Liver (tissue), 9 donors: ENCODE results near the gene MGAT3. TPM values are rescaled to one million over a fixed set of nuclear protein-coding genes. Genes with fewer than 3 reads are reported as not detected.

ENCODE experiments used
- DNase-seq: peaks from one replicate; pipeline ENCODE4 v3.0.0-alpha.2; 2017; ENCODE audit warnings: low spot score
- H3K27ac ChIP-seq, 2 donors: one replicate each; pipeline ENCODE4 v1.7.0; 2013; ENCODE audit warnings: inconsistent platforms in 2 of 2, low read length in 2 of 2, control low read depth in 1 of 2, low read depth in 1 of 2, mild to moderate bottlenecking in 1 of 2
- H3K27me3 ChIP-seq, 4 donors: one replicate each; pipeline versions ENCODE4 v1.6.1 to v1.7.0; 2013; ENCODE audit warnings: low read length in 3 of 4, inconsistent platforms in 1 of 4, mild to moderate bottlenecking in 1 of 4, moderate library complexity in 1 of 4; ENCODE audit not compliant: control insufficient read depth in 4 of 4, insufficient read depth in 4 of 4
- H3K36me3 ChIP-seq, 4 donors: one replicate each; pipeline versions ENCODE4 v1.6.1 to v1.7.0; 2013; ENCODE audit warnings: low read length in 3 of 4, mild to moderate bottlenecking in 3 of 4, low read depth in 1 of 4, moderate library complexity in 1 of 4; ENCODE audit not compliant: control insufficient read depth in 4 of 4, insufficient read depth in 3 of 4
- H3K4me1 ChIP-seq, 4 donors: one replicate each; pipeline versions ENCODE4 v1.6.1 to v1.7.0; 2013; ENCODE audit warnings: low read length in 3 of 4, mild to moderate bottlenecking in 3 of 4, moderate library complexity in 1 of 4; ENCODE audit not compliant: control insufficient read depth in 4 of 4, insufficient read depth in 4 of 4
- H3K4me3 ChIP-seq, 3 donors: one replicate each; pipeline versions ENCODE4 v1.6.1 to v1.7.0; 2013; ENCODE audit warnings: low read length in 3 of 3, control low read depth in 1 of 3, low read depth in 1 of 3, mild to moderate bottlenecking in 1 of 3
- H3K9ac ChIP-seq, 2 donors: one replicate each; pipeline ENCODE4 v1.7.0; 2013; ENCODE audit warnings: low read length in 2 of 2, mild to moderate bottlenecking in 2 of 2, moderate library complexity in 2 of 2, control low read depth in 1 of 2, low read depth in 1 of 2
- H3K9me3 ChIP-seq, 4 donors: one replicate each; pipeline versions ENCODE4 v1.6.1 to v1.7.0; 2013; ENCODE audit warnings: low read length in 3 of 4; ENCODE audit not compliant: control insufficient read depth in 4 of 4
- ATF3 ChIP-seq: IDR thresholded peaks from 2 replicates; pipeline ENCODE4 v1.6.1; 2016; ENCODE audit warnings: antibody characterized with exemption
- EGR1 ChIP-seq, 2 donors: IDR thresholded peaks; 2 replicates each; pipeline ENCODE4 v1.6.1; 2016 to 2018; ENCODE audit warnings: antibody characterized with exemption in 2 of 2, low read depth in 2 of 2
- GABPA ChIP-seq, 2 donors: IDR thresholded peaks in 1 of 2; conservative IDR thresholded peaks in 1 of 2; 2 replicates each; pipeline ENCODE4 v1.6.1; 2016; ENCODE audit warnings: antibody characterized with exemption in 2 of 2, mild to moderate bottlenecking in 1 of 2, moderate library complexity in 1 of 2
- HNF4A ChIP-seq, 2 donors: conservative IDR thresholded peaks; 2 replicates each; pipeline ENCODE4 v1.6.1; 2016; ENCODE audit warnings: antibody characterized with exemption in 2 of 2, mild to moderate bottlenecking in 2 of 2
- HNF4G ChIP-seq: IDR thresholded peaks from 2 replicates; pipeline ENCODE4 v1.6.1; 2016; ENCODE audit warnings: antibody characterized with exemption
- JUND ChIP-seq, 2 donors: IDR thresholded peaks; 2 replicates each; pipeline ENCODE4 v1.6.1; 2016; ENCODE audit warnings: antibody characterized with exemption in 2 of 2
- MAX ChIP-seq: IDR thresholded peaks from 2 replicates; pipeline ENCODE4 v1.6.1; 2016; ENCODE audit warnings: antibody characterized with exemption
- NR2F2 ChIP-seq: IDR thresholded peaks from 2 replicates; pipeline ENCODE4 v1.6.1; 2016; ENCODE audit warnings: antibody characterized with exemption
- RAD21 ChIP-seq, 2 donors: IDR thresholded peaks; 2 replicates each; pipeline ENCODE4 v1.6.1; 2016; ENCODE audit warnings: antibody characterized with exemption in 2 of 2, mild to moderate bottlenecking in 2 of 2
- RXRA ChIP-seq, 2 donors: IDR thresholded peaks; 2 replicates each; pipeline ENCODE4 v1.6.1; 2017 to 2018; ENCODE audit warnings: antibody characterized with exemption in 2 of 2, mild to moderate bottlenecking in 1 of 2
- SP1 ChIP-seq: IDR thresholded peaks from 2 replicates; pipeline ENCODE4 v1.6.1; 2018; ENCODE audit warnings: antibody characterized with exemption, mild to moderate bottlenecking
- WGBS: extraction: QIAGEN DNeasy Blood & Tissue Kit; methylation state at CpG from one replicate; pipeline ENCODE4 v1.1.7; 2013; 5-methylcytosine and 5-hydroxymethylcytosine counted together
- polyA plus RNA-seq, 2 donors: library from polyadenylated mRNA; stranded (reverse) in 1 of 2; unstranded in 1 of 2; fragments of 200-250 nt in 1 of 2; fragments of >200 nt in 1 of 2; fragmentation: Nextera tagmentation in 1 of 2; extraction: Ambion mirVana in 1 of 2; gene quantifications; one replicate each; pipeline versions ENCODE4 v1.2.1 to v1.2.3, GENCODE V29; 2013 to 2015
- total RNA-seq, 2 donors: library from RNA; depleted of rRNA; stranded (reverse); fragments of >200 nt; gene quantifications; one replicate each; pipeline ENCODE4 v1.2.3, GENCODE V29; 2014
- TF ChIP-seq, protein P1 (sequence below): IDR thresholded peaks from 2 replicates; pipeline ENCODE4 v1.6.1; 2016; ENCODE audit warnings: antibody characterized with exemption, mild to moderate bottlenecking
- TF ChIP-seq, protein P2 (sequence below): fragments of 150-350 bp; IDR thresholded peaks from 2 replicates; pipeline ENCODE4 v1.5.1; 2017; ENCODE audit warnings: improper control_type of control experiment, low read depth, low read length; ENCODE audit not compliant: missing input control
- donor health status: healthy.
- donor health status: healthy.
- donor health status: healthy.
- donor health status: healthy.
- donor health status: healthy.

The MGAT3 gene
- total and polyA plus RNA-seq, 4 donors = 0.03 to 7.6 (median 0.10) TPM

DNA sequence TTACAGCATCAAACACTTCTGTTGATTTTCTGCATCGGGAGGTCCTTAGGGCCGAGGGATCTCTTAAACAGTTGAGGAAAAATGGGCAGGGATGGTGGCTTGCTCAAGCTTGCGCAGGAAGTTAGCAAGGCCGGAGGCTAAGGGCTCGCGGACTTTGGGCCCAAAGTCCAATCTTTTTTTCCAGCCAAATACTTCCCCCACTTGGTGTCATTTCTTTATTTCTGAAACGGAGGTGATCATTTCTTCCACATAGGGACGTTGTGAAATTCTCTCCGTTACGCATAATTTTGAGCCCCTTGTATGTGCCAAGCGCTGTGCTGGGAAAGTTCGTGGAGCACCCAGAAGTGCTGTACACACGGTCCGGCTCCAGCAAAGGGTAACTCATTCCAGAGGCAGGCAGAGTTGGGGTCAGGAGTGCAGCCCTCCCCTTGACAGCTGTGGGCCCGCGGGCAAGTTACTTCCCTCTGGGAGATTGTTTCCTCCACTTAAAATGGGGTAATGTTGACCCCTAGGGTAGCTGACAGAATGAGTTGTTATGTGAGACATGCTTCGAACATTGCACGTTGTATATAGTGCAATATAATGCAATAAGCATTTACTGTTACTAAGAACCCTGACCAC, 46.1 kb downstream of the MGAT3 start:
- H3K27ac ChIP-seq = peak overlapping the region; percentile 81 to 89
- no peak for TF ChIP-seq JUND (IDR thresholded peaks at IDR 0.05)
- TF ChIP-seq RXRA (IDR thresholded peaks at IDR 0.05) = peak; percentile 45 to 52
- peak in 1 of 2 donors; percentile 32 for TF ChIP-seq EGR1 (IDR thresholded peaks at IDR 0.05; ENCODE audit: low read depth in 2 of 2)
- peak in 1 of 2 donors; percentile 11 for TF ChIP-seq RAD21 (IDR thresholded peaks at IDR 0.05)
- TF ChIP-seq MAX = no peak
- TF ChIP-seq HNF4A (conservative IDR thresholded peaks at IDR 0.05) = peak; percentile 93 to 98
- TF ChIP-seq SP1 = peak; percentile 69
- TF ChIP-seq HNF4G = peak; percentile 84
- TF ChIP-seq, protein P1, sequence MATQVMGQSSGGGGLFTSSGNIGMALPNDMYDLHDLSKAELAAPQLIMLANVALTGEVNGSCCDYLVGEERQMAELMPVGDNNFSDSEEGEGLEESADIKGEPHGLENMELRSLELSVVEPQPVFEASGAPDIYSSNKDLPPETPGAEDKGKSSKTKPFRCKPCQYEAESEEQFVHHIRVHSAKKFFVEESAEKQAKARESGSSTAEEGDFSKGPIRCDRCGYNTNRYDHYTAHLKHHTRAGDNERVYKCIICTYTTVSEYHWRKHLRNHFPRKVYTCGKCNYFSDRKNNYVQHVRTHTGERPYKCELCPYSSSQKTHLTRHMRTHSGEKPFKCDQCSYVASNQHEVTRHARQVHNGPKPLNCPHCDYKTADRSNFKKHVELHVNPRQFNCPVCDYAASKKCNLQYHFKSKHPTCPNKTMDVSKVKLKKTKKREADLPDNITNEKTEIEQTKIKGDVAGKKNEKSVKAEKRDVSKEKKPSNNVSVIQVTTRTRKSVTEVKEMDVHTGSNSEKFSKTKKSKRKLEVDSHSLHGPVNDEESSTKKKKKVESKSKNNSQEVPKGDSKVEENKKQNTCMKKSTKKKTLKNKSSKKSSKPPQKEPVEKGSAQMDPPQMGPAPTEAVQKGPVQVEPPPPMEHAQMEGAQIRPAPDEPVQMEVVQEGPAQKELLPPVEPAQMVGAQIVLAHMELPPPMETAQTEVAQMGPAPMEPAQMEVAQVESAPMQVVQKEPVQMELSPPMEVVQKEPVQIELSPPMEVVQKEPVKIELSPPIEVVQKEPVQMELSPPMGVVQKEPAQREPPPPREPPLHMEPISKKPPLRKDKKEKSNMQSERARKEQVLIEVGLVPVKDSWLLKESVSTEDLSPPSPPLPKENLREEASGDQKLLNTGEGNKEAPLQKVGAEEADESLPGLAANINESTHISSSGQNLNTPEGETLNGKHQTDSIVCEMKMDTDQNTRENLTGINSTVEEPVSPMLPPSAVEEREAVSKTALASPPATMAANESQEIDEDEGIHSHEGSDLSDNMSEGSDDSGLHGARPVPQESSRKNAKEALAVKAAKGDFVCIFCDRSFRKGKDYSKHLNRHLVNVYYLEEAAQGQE = no peak
- H3K36me3 ChIP-seq = peaks cover 8 to 27% (median 22%) of the 10 kb centered on the region in 4 donors
- WGBS = 3% methylated on average over 18 of the region's 18 CpGs
- no peak for DNase-seq
- H3K4me1 ChIP-seq = peaks cover 11 to 26% (median 23%) of the 10 kb centered on the region in 4 donors
- H3K27me3 ChIP-seq = no peaks in the 10 kb centered on the region
- peak overlapping the region; percentile 86 to 88 (median 87) for H3K4me3 ChIP-seq
- peak overlapping the region; percentile 74 to 89 for H3K9ac ChIP-seq
- H3K9me3 ChIP-seq = no peaks in the 10 kb centered on the region

GRCh38 chr22:39503630-39504029, 46.8 kb downstream of the MGAT3 start:
- Histone ChIP-seq H3K4me1 (peaks cover 11 to 26% (median 23%) of the 10 kb centered on the region in 4 donors), H3K9me3 (no peaks in the 10 kb centered on the region), H3K4me3 (peak overlapping the region; percentile 86 to 88 (median 87)), H3K36me3 (peaks cover 10 to 34% (median 26%) of the 10 kb centered on the region in 4 donors), H3K27ac (peak overlapping the region in 1 of 2 donors; percentile 89), H3K27me3 (no peaks in the 10 kb centered on the region), H3K9ac (peak overlapping the region; percentile 74 to 89)
- DNase-seq = no peak
- TF ChIP-seq GABPA (IDR thresholded peaks at IDR 0.05 in 1 of 2, conservative IDR thresholded peaks at IDR 0.05 in 1 of 2) (no peak), MAX (no peak), ATF3 (no peak), SP1 (no peak), NR2F2 (no peak), JUND (IDR thresholded peaks at IDR 0.05) (no peak), HNF4G (no peak)
- TF ChIP-seq, protein P1 = no peak
- TF ChIP-seq, protein P2, sequence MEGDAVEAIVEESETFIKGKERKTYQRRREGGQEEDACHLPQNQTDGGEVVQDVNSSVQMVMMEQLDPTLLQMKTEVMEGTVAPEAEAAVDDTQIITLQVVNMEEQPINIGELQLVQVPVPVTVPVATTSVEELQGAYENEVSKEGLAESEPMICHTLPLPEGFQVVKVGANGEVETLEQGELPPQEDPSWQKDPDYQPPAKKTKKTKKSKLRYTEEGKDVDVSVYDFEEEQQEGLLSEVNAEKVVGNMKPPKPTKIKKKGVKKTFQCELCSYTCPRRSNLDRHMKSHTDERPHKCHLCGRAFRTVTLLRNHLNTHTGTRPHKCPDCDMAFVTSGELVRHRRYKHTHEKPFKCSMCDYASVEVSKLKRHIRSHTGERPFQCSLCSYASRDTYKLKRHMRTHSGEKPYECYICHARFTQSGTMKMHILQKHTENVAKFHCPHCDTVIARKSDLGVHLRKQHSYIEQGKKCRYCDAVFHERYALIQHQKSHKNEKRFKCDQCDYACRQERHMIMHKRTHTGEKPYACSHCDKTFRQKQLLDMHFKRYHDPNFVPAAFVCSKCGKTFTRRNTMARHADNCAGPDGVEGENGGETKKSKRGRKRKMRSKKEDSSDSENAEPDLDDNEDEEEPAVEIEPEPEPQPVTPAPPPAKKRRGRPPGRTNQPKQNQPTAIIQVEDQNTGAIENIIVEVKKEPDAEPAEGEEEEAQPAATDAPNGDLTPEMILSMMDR = no peak
- 55% methylated on average over 6 of the region's 6 CpGs for WGBS
